HepG2 (cell line): ENCODE measurements around the gene NLRC3. TPM values are rescaled to one million over a fixed set of nuclear protein-coding genes. Genes with fewer than 3 reads are reported as not detected.

Experiments
- ATAC-seq: fragments of 200-7000 bp; cut with Tn5 transposase; 3 replicates; pipeline ENCODE4 v1.9.1; 2020; ENCODE audit warnings: mild to moderate bottlenecking, moderate library complexity
- BruUV-seq: library from RNA; stranded (reverse); fragments of 400-500 nt; replicated peaks from 2 replicates; lab custom pipeline; 2021; lab: Mats Ljungman, UMichigan
- CTCF ChIA-PET: fragments of 300-600 bp; formaldehyde crosslinking; extraction: SDS; loops from one replicate; lab custom pipeline; 2021; ENCODE audit warnings: low total read pairs, inconsistent platforms, low intra/inter-chr PET ratio; lab: Yijun Ruan, JAX
- POLR2A ChIA-PET: fragments of 350-600 bp; sonication (Branson Sonifier 250); formaldehyde crosslinking; loops from one replicate; lab custom pipeline; 2020; ENCODE audit warnings: antibody characterized with exemption, inconsistent platforms; lab: Yijun Ruan, JAX
- DNase-seq: peaks from one replicate; pipeline ENCODE4 v3.0.0-alpha.2; 2015; ENCODE audit warnings: low spot score
- FAIRE-seq: peaks from 3 replicates; lab custom pipeline; 2011; peaks lifted over from hg19 to GRCh38; lab: Jason Lieb, UNC
- H2AFZ ChIP-seq: one replicate; pipeline ENCODE4 v1.6.1; 2011; ENCODE audit warnings: low read length, inconsistent platforms
- H3K27ac ChIP-seq: fragments of 300-600 bp; 3 replicates; pipeline ENCODE4 v1.8.0; 2011; ENCODE audit warnings: mixed run types, mild to moderate bottlenecking, mixed read lengths, low read length, inconsistent platforms; ENCODE audit not compliant: insufficient read depth; ENCODE audit errors: extremely low read length
- H3K27me3 ChIP-seq, 2 experiments: fragments of 200-600 bp in 1 of 2; 2 replicates in 1 of 2; 3 replicates in 1 of 2; pipeline versions ENCODE4 v1.6.0 to v1.8.0; 2011; ENCODE audit warnings: low read length in 2 of 2, mild to moderate bottlenecking in 2 of 2, moderate library complexity in 2 of 2, inconsistent platforms in 1 of 2; ENCODE audit not compliant: insufficient read depth in 2 of 2, control insufficient read depth in 1 of 2
- H3K36me3 ChIP-seq, 2 experiments: fragments of 200-600 bp in 1 of 2; replicated peaks in 1 of 2; 2 replicates in 1 of 2; 3 replicates in 1 of 2; pipeline versions ENCODE4 v1.5.1 to v1.8.0; 2011; ENCODE audit warnings: low read length in 2 of 2, inconsistent platforms in 1 of 2; ENCODE audit not compliant: insufficient read depth in 2 of 2, control insufficient read depth in 1 of 2
- H3K4me1 ChIP-seq: 2 replicates; pipeline ENCODE4 v1.5.1; 2012; ENCODE audit warnings: low read length, inconsistent platforms; ENCODE audit not compliant: insufficient read depth
- H3K4me2 ChIP-seq: 2 replicates; pipeline ENCODE4 v1.6.0; 2011; ENCODE audit warnings: low read depth, low read length, inconsistent platforms
- H3K4me3 ChIP-seq, 3 experiments: fragments of 200-600 bp in 1 of 3; sonication (generic), shearing (Covaris generic) in 1 of 3; replicated peaks in 1 of 3; 2 replicates each; pipeline ENCODE4 v1.5.1; 2011 to 2016; ENCODE audit warnings: low read length in 3 of 3, inconsistent platforms in 2 of 3, low read depth in 2 of 3, mild to moderate bottlenecking in 2 of 3, control low read depth in 1 of 3, mixed read lengths in 1 of 3; ENCODE audit not compliant: insufficient read depth in 1 of 3
- H3K79me2 ChIP-seq: one replicate; pipeline ENCODE4 v1.6.1; 2011; ENCODE audit warnings: low read length, inconsistent platforms; ENCODE audit not compliant: insufficient read depth
- H3K9ac ChIP-seq: 2 replicates; pipeline ENCODE4 v1.6.0; 2011; ENCODE audit warnings: mild to moderate bottlenecking, low read depth, low read length, inconsistent platforms; ENCODE audit not compliant: insufficient read depth
- H3K9me3 ChIP-seq: 2 replicates; pipeline ENCODE4 v1.5.1; 2012; ENCODE audit warnings: mild to moderate bottlenecking, low read length
- H4K20me1 ChIP-seq: 2 replicates; pipeline ENCODE4 v1.6.0; 2011; ENCODE audit warnings: inconsistent platforms, mild to moderate bottlenecking, low read length, moderate library complexity; ENCODE audit not compliant: insufficient read depth
- FOXK2 ChIP-seq: fragments of 450-650 bp; IDR thresholded peaks from 2 replicates; pipeline ENCODE4 v1.6.1; 2016
- PHF20 ChIP-seq: sonication (generic); formaldehyde crosslinking; IDR thresholded peaks from 2 replicates; pipeline ENCODE4 v1.5.0; 2020; ENCODE audit warnings: mild to moderate bottlenecking, missing genetic modification reagents
- WGBS: methylation state at CpG from one replicate; pipeline ENCODE4 v1.1.6; 2017; ENCODE audit warnings: low lambda C conversion rate; 5-methylcytosine and 5-hydroxymethylcytosine counted together
- in situ Hi-C: cut with HindIII; loops from 2 replicates; pipeline ENCODE4 v1.10.0; 2017; ENCODE audit warnings: low pct_unique_long_range_greater_than_20kb; ENCODE audit not compliant: extremely low pct_ligation_motif_present
- intact Hi-C: fragments of 100-400 bp; cut with micrococcal nuclease; formaldehyde crosslinking; loops from one replicate; pipeline ENCODE4 v1.10.0; 2022; ENCODE audit not compliant: unreplicated experiment
- polyA plus RNA-seq, 8 experiments: library from polyadenylated mRNA; depleted of rRNA in 3 of 8; stranded (reverse) in 7 of 8; unstranded in 1 of 8; fragments of >200 nt; fragmentation: Illumina TruSeq in 4 of 8; extraction: Trizol in 4 of 8; gene quantifications; 2 replicates each; pipeline versions ENCODE4 v1.2.1 to v1.2.3, GENCODE V29; 2011 to 2016; ENCODE audit warnings: low read depth in 4 of 8, missing spikeins in 1 of 8, mixed read lengths in 1 of 8; ENCODE audit not compliant: insufficient read depth in 1 of 8
- total RNA-seq, 5 experiments: library from RNA; depleted of rRNA; stranded (reverse); fragments of >200 nt; fragmentation: Illumina TruSeq; extraction: Trizol; gene quantifications; 2 replicates each; pipeline ENCODE4 v1.2.3, GENCODE V29; 2016; ENCODE audit warnings: low read depth in 1 of 5
- TF ChIP-seq, protein P1 (sequence below): sonication (generic); formaldehyde crosslinking; IDR thresholded peaks from 2 replicates; pipeline ENCODE4 v1.5.1; 2020; ENCODE audit warnings: missing genetic modification reagents, mild to moderate bottlenecking, borderline replicate concordance
- TF ChIP-seq, protein P2 (sequence below): sonication (generic); formaldehyde crosslinking; IDR thresholded peaks from 2 replicates; pipeline ENCODE4 v1.8.1; 2023; ENCODE audit warnings: mild to moderate bottlenecking, moderate library complexity, missing genetic modification reagents
- TF ChIP-seq, protein P3 (sequence below): sonication (generic); formaldehyde crosslinking; IDR thresholded peaks from 2 replicates; pipeline ENCODE4 v1.4.0; 2020; ENCODE audit warnings: missing genetic modification reagents

NLRC3 gene
- total and polyA plus RNA-seq, 2 of the 13 experiments (the other 11 are each of a cell fraction or from before 2014, with no cell fraction given), result not detected

DNA sequence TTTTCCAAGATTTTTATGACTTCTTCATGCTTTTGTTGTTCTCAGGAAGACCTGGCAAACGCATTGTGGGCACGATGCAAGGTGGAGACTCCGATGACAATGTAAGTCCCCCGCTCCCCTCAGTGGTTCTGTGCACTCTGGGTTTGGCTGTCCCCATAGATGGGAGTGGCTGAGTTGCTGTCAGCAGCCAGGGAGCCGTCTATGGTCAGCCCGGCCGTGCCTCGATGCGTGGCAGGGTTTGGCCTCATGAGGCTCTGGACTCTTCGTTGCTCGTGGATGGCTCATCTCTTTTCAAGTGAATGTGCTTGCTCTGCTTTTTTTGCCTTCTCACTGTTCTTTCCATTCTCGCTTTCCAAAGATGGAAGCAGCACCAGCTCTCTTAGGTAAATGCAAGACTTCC lies 44.5 kb downstream of the NLRC3 start:
- Histone ChIP-seq H3K27me3 (no peaks in the 10 kb centered on the region), H3K4me2 (no peak overlapping the region), H3K9ac (no peak overlapping the region), H3K4me3 (no peak overlapping the region), H3K36me3 (peaks cover 10 to 41% of the 10 kb centered on the region in 2 experiments), H3K27ac (no peak overlapping the region), H2AFZ (no peak overlapping the region), H3K79me2 (no peaks in the 10 kb centered on the region), H3K9me3 (no peaks in the 10 kb centered on the region), H4K20me1 (no peaks in the 10 kb centered on the region), H3K4me1 (no peaks in the 10 kb centered on the region)
- FAIRE-seq, result no peak
- DNase-seq, result no peak
- in situ Hi-C loops (no loop called here), intact Hi-C loops (no loop called here)
- no peak for ATAC-seq
- ChIA-PET CTCF (no interaction called here), POLR2A (no interaction called here)
- WGBS, result 98% methylated on average over 12 of the region's 12 CpGs
- no peak for TF ChIP-seq PHF20 (CRISPR knock-in tag)
- TF ChIP-seq, protein P1, sequence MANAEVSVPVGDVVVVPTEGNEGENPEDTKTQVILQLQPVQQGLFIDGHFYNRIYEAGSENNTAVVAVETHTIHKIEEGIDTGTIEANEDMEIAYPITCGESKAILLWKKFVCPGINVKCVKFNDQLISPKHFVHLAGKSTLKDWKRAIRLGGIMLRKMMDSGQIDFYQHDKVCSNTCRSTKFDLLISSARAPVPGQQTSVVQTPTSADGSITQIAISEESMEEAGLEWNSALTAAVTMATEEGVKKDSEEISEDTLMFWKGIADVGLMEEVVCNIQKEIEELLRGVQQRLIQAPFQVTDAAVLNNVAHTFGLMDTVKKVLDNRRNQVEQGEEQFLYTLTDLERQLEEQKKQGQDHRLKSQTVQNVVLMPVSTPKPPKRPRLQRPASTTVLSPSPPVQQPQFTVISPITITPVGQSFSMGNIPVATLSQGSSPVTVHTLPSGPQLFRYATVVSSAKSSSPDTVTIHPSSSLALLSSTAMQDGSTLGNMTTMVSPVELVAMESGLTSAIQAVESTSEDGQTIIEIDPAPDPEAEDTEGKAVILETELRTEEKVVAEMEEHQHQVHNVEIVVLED (CRISPR knock-in tag), result no peak
- TF ChIP-seq, protein P2, sequence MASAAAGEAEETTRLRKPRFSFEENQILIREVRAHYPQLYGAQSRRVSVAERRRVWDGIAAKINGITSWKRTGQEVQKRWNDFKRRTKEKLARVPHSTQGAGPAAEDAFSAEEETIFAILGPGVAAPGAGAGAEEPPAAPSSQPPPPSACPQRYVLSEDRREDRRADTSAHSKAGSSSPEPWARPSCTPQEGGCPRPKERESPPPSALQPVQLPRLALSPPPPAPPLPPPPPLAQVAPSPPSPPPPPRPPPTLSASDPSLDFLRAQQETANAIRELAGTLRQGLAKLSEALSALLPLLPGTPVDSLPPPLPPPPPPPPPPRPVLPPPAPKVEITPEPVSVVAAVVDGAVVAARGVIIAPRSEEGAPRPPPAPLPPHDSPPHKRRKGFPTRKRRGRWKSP (CRISPR knock-in tag), result no peak
- TF ChIP-seq, protein P3, sequence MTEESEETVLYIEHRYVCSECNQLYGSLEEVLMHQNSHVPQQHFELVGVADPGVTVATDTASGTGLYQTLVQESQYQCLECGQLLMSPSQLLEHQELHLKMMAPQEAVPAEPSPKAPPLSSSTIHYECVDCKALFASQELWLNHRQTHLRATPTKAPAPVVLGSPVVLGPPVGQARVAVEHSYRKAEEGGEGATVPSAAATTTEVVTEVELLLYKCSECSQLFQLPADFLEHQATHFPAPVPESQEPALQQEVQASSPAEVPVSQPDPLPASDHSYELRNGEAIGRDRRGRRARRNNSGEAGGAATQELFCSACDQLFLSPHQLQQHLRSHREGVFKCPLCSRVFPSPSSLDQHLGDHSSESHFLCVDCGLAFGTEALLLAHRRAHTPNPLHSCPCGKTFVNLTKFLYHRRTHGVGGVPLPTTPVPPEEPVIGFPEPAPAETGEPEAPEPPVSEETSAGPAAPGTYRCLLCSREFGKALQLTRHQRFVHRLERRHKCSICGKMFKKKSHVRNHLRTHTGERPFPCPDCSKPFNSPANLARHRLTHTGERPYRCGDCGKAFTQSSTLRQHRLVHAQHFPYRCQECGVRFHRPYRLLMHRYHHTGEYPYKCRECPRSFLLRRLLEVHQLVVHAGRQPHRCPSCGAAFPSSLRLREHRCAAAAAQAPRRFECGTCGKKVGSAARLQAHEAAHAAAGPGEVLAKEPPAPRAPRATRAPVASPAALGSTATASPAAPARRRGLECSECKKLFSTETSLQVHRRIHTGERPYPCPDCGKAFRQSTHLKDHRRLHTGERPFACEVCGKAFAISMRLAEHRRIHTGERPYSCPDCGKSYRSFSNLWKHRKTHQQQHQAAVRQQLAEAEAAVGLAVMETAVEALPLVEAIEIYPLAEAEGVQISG, result no peak
- no peak for TF ChIP-seq FOXK2
- no TSS peak for BruUV-seq
